Measurements from ENCODE around the gene DPM3. TPM values are rescaled to one million over a fixed set of nuclear protein-coding genes. Genes with fewer than 3 reads are reported as not detected.

The DPM3 gene
- total and polyA plus RNA-seq, 2 donors, result 15.8 to 205 TPM

DNA sequence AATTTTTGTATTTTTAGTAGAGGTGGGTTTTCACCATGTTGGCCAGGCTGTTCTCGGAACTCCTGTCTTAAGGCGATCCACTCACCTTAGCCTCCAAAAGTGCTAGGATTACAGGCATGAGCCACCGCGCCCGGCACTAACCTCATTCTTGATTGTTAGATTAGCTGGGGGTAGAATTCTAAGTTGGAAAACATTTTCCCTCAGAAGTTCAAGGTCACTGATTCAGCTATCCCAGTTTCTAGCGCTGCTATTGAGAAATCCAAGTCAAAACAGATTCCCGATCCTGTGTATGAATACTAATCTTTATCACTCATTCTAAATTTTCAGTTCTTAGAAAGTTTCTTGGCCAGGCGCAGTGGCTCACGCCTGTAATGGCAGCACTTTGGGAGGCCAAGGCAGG is 37.0 kb downstream of the DPM3 start:
- no peak overlapping the region for H3K4me3 ChIP-seq (ENCODE audit: low read depth, low read length)
- 85% methylated on average over 9 of the region's 9 CpGs for WGBS
- no peak overlapping the region for H3K27ac ChIP-seq (ENCODE audit: low read depth)
- DNase-seq (ENCODE audit: extremely low spot score), result no peak
- H3K36me3 ChIP-seq (ENCODE audit: insufficient read depth), result no peaks in the 10 kb centered on the region
- H3K4me1 ChIP-seq (ENCODE audit: insufficient read depth), result no peaks in the 10 kb centered on the region

- H3K36me3 ChIP-seq (ENCODE audit: insufficient read depth), result no peaks in the 10 kb centered on the region
- H3K4me1 ChIP-seq (ENCODE audit: insufficient read depth), result no peaks in the 10 kb centered on the region
- H3K27ac ChIP-seq (ENCODE audit: low read depth), result no peak overlapping the region
- H3K4me3 ChIP-seq (ENCODE audit: low read depth, low read length), result no peak overlapping the region
- no peak for DNase-seq (ENCODE audit: extremely low spot score)
- WGBS, result 86% methylated on average over 7 of the region's 7 CpGs
These were observed 41.0 kb downstream of the DPM3 start for GRCh38 chr1:155099331-155099730.

GRCh38 chr1:155094622-155094948 is 45.7 kb downstream of the DPM3 start:
- WGBS, result 82% methylated on average over 2 of the region's 2 CpGs
- no peak overlapping the region for H3K4me3 ChIP-seq (ENCODE audit: low read depth, low read length)
- DNase-seq (ENCODE audit: extremely low spot score), result no peak
- no peaks in the 10 kb centered on the region for H3K4me1 ChIP-seq (ENCODE audit: insufficient read depth)
- H3K27ac ChIP-seq (ENCODE audit: low read depth), result no peak overlapping the region
- no peaks in the 10 kb centered on the region for H3K36me3 ChIP-seq (ENCODE audit: insufficient read depth)

DNA sequence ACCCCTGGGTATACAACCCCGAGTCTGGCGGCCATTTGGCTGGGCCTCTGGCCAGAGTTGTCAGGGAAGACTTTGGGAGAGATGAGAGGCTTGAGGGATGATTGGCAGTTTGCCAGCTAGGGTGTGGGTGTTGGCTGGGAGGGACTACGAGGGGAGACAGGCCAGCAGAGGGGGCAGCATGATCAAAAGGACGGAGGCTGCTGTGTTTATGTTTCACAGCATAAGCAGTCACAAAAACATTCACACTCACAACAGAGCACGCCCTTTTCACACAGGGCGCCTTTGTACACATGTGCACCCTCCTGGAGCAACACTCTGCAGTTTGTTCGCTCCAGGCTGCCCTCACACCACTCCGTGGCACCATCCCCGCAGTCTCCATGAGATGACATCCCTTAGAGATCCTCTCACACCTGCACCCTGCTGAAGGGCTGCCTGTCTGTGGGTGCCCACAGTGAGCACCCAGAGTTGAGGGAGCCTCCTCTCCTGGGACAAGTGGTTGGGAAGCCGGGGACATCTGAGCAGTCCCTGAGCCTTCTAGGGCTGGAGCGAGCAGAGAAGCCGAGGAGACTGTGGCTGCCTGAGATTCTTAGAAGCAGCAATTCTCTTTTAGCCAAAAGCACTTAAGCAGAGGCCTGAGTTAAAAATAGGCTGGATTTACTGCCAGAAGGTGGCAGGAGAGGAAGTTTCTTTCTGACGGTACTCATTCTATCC is 46.3 kb downstream of the DPM3 start:
- no peak for DNase-seq (ENCODE audit: extremely low spot score)
- WGBS, result 10% methylated on average over 13 of the region's 13 CpGs

DNA sequence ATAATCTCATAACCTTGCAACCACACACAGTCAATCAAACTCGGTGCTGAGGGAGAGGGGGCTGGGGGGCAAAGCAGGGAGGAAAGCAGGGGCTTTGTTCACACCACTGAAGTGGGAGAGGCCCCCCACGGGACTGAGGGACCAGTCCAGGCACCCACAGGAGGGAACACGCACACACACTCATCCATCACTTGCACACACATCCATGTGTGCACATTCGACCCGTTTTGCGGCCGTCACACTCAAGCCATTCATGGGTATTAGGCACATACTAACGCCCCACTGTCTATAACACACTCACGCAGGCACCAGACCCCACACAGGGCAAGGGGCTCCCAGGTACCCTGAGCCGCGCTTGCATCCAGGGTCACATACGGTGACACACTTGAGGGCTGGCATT is 47.7 kb downstream of the DPM3 start:
- H3K4me1 ChIP-seq (ENCODE audit: insufficient read depth), result no peaks in the 10 kb centered on the region
- DNase-seq (ENCODE audit: extremely low spot score), result no peak
- H3K4me3 ChIP-seq (ENCODE audit: low read depth, low read length), result no peak overlapping the region
- 91% methylated on average over 12 of the region's 12 CpGs for WGBS
- no peaks in the 10 kb centered on the region for H3K36me3 ChIP-seq (ENCODE audit: insufficient read depth)
- no peak overlapping the region for H3K27ac ChIP-seq (ENCODE audit: low read depth)

More for the DNA sequence above, 46.3 kb downstream of the DPM3 start:
- Histone ChIP-seq H3K27ac (ENCODE audit: low read depth) (no peak overlapping the region), H3K4me1 (ENCODE audit: insufficient read depth) (no peaks in the 10 kb centered on the region), H3K4me3 (ENCODE audit: low read depth, low read length) (no peak overlapping the region), H3K36me3 (ENCODE audit: insufficient read depth) (no peaks in the 10 kb centered on the region)

- Histone ChIP-seq H3K36me3 (ENCODE audit: insufficient read depth) (no peaks in the 10 kb centered on the region), H3K27ac (ENCODE audit: low read depth) (no peak overlapping the region), H3K4me3 (ENCODE audit: low read depth, low read length) (no peak overlapping the region), H3K4me1 (ENCODE audit: insufficient read depth) (no peaks in the 10 kb centered on the region)
- WGBS, result 82% methylated on average over 6 of the region's 6 CpGs
- DNase-seq (ENCODE audit: extremely low spot score), result no peak
These were observed 48.2 kb downstream of the DPM3 start for GRCh38 chr1:155092131-155092530.

GRCh38 chr1:155091071-155092051 is 49.0 kb downstream of the DPM3 start:
- no peak for DNase-seq (ENCODE audit: extremely low spot score)
- 23% methylated on average over 29 of the region's 29 CpGs for WGBS
- Histone ChIP-seq H3K4me3 (ENCODE audit: low read depth, low read length) (no peak overlapping the region), H3K36me3 (ENCODE audit: insufficient read depth) (no peaks in the 10 kb centered on the region), H3K27ac (ENCODE audit: low read depth) (no peak overlapping the region), H3K4me1 (ENCODE audit: insufficient read depth) (no peaks in the 10 kb centered on the region)

Small RNAs within 50 kb of the gene (small RNA-seq; reads per million reads assigned to genes)
- gene HMGN2P18, result not detected
- not detected for gene RF00019

Other genes starting within 250 kb of the DPM3 start
- gene PMVK, start 203.8 kb downstream of the DPM3 start, total RNA-seq, result 6.8 TPM
- gene PMVK, start 203.8 kb downstream of the DPM3 start, polyA plus RNA-seq, result 47.1 TPM
- 74.0 TPM for gene PBXIP1, start 184.4 kb downstream of the DPM3 start, total RNA-seq
- 206 TPM for gene PBXIP1, start 184.4 kb downstream of the DPM3 start, polyA plus RNA-seq
- 10.8 TPM for gene PYGO2, start 178.7 kb downstream of the DPM3 start, total RNA-seq
- gene PYGO2, start 178.7 kb downstream of the DPM3 start, polyA plus RNA-seq, result 29.2 TPM
- 61.2 TPM for gene SHC1, start 169.8 kb downstream of the DPM3 start, total RNA-seq
- gene SHC1, start 169.8 kb downstream of the DPM3 start, polyA plus RNA-seq, result 110 TPM
- 38.4 TPM for gene CKS1B, start 165.8 kb downstream of the DPM3 start, total RNA-seq
- 54.9 TPM for gene CKS1B, start 165.8 kb downstream of the DPM3 start, polyA plus RNA-seq
- 10.5 TPM for gene FLAD1, start 157.2 kb downstream of the DPM3 start, total RNA-seq
- gene FLAD1, start 157.2 kb downstream of the DPM3 start, polyA plus RNA-seq, result 27.9 TPM
- gene LENEP, start 146.9 kb downstream of the DPM3 start, total RNA-seq, result not detected
- not detected for gene LENEP, start 146.9 kb downstream of the DPM3 start, polyA plus RNA-seq
- gene ZBTB7B, start 137.7 kb downstream of the DPM3 start, total RNA-seq, result 14.7 TPM
- 52.0 TPM for gene ZBTB7B, start 137.7 kb downstream of the DPM3 start, polyA plus RNA-seq
- 0.53 TPM for gene DCST2, start 106.8 kb downstream of the DPM3 start, total RNA-seq
- gene DCST2, start 106.8 kb downstream of the DPM3 start, polyA plus RNA-seq, result 1.2 TPM
- gene DCST1, start 106.7 kb downstream of the DPM3 start, total RNA-seq, result not detected
- not detected for gene DCST1, start 106.7 kb downstream of the DPM3 start, polyA plus RNA-seq
- 38.3 TPM for gene ADAM15, start 89.2 kb downstream of the DPM3 start, total RNA-seq
- 118 TPM for gene ADAM15, start 89.2 kb downstream of the DPM3 start, polyA plus RNA-seq
- gene EFNA4, start 76.8 kb downstream of the DPM3 start, total RNA-seq, result 7.5 TPM
- 8.1 TPM for gene EFNA4, start 76.8 kb downstream of the DPM3 start, polyA plus RNA-seq
- gene EFNA3, start 61.7 kb downstream of the DPM3 start, total RNA-seq, result 1.2 TPM
- gene EFNA3, start 61.7 kb downstream of the DPM3 start, polyA plus RNA-seq, result 2.3 TPM
- gene EFNA1, start 12.7 kb downstream of the DPM3 start, total RNA-seq, result 31.1 TPM
- 44.6 TPM for gene EFNA1, start 12.7 kb downstream of the DPM3 start, polyA plus RNA-seq
- 19.5 TPM for gene SLC50A1, start 4.7 kb downstream of the DPM3 start, total RNA-seq
- 31.7 TPM for gene SLC50A1, start 4.7 kb downstream of the DPM3 start, polyA plus RNA-seq
- gene KRTCAP2, start 32.8 kb upstream of the DPM3 start, total RNA-seq, result 53.0 TPM
- 266 TPM for gene KRTCAP2, start 32.8 kb upstream of the DPM3 start, polyA plus RNA-seq
- gene TRIM46, start 33.3 kb upstream of the DPM3 start, total RNA-seq, result 0.85 TPM
- gene TRIM46, start 33.3 kb upstream of the DPM3 start, polyA plus RNA-seq, result 1.1 TPM
- gene THBS3, start 67.4 kb upstream of the DPM3 start, total RNA-seq, result 57.2 TPM
- gene THBS3, start 67.4 kb upstream of the DPM3 start, polyA plus RNA-seq, result 24.5 TPM
- 13.6 TPM for gene MTX1, start 68.2 kb upstream of the DPM3 start, total RNA-seq
- 40.2 TPM for gene MTX1, start 68.2 kb upstream of the DPM3 start, polyA plus RNA-seq
- gene ENTREP3, start 115.0 kb upstream of the DPM3 start, total RNA-seq, result 2.6 TPM
- 37.8 TPM for gene ENTREP3, start 115.0 kb upstream of the DPM3 start, polyA plus RNA-seq
- 13.1 TPM for gene SCAMP3, start 121.8 kb upstream of the DPM3 start, total RNA-seq
- gene SCAMP3, start 121.8 kb upstream of the DPM3 start, polyA plus RNA-seq, result 74.9 TPM
- 29.7 TPM for gene CLK2, start 133.0 kb upstream of the DPM3 start, total RNA-seq
- 42.3 TPM for gene CLK2, start 133.0 kb upstream of the DPM3 start, polyA plus RNA-seq
- gene HCN3, start 136.9 kb upstream of the DPM3 start, total RNA-seq, result 3.0 TPM
- 3.2 TPM for gene HCN3, start 136.9 kb upstream of the DPM3 start, polyA plus RNA-seq
- not detected for gene PKLR, start 160.9 kb upstream of the DPM3 start, total RNA-seq
- gene PKLR, start 160.9 kb upstream of the DPM3 start, polyA plus RNA-seq, result not detected
- gene FDPS, start 168.3 kb upstream of the DPM3 start, total RNA-seq, result 73.1 TPM
- 92.6 TPM for gene FDPS, start 168.3 kb upstream of the DPM3 start, polyA plus RNA-seq
- 13.8 TPM for gene RUSC1, start 180.4 kb upstream of the DPM3 start, total RNA-seq
- gene RUSC1, start 180.4 kb upstream of the DPM3 start, polyA plus RNA-seq, result 36.3 TPM